HCT116 (cell line): Measurements from ENCODE around the gene S100P. TPM values are rescaled to one million over a fixed set of nuclear protein-coding genes. Genes with fewer than 3 reads are reported as not detected.

Source experiments
- ATAC-seq: fragments of 200-7000 bp; cut with Tn5 transposase; 2 replicates; pipeline ENCODE4 v1.9.1; 2020; ENCODE audit warnings: mild to moderate bottlenecking, moderate library complexity
- BruUV-seq: library from RNA; stranded (reverse); fragments of 400-500 nt; replicated peaks from 2 replicates; lab custom pipeline; 2021; lab: Mats Ljungman, UMichigan
- CTCF ChIA-PET: fragments of 300-600 bp; sonication (Branson Sonifier 250); formaldehyde crosslinking; loops from one replicate; lab custom pipeline; 2021; ENCODE audit warnings: antibody characterized with exemption; lab: Charles Lee
- POLR2A ChIA-PET: fragments of 300-600, 350-600 bp; sonication (Branson Sonifier 250); formaldehyde crosslinking; loops from one replicate; lab custom pipeline; 2021; ENCODE audit warnings: antibody characterized with exemption; lab: Charles Lee
- RAD21 ChIA-PET, 2 experiments: fragments of 300-600 bp; sonication (Branson Sonifier 250); formaldehyde crosslinking; loops; one replicate each; lab custom pipeline; 2023; ENCODE audit warnings: low total read pairs in 2 of 2; ENCODE audit not compliant: uncharacterized antibody in 2 of 2, unreplicated experiment in 2 of 2, low non-redundant PET in 1 of 2; lab: Charles Lee
- DNase-seq: peaks from one replicate; pipeline ENCODE4 v3.0.0-alpha.2; 2010; ENCODE audit warnings: low read depth, low spot score
- H2AFZ ChIP-seq: fragments of 200-600 bp; shearing (Covaris generic), sonication (generic); 2 replicates; pipeline ENCODE4 v1.6.1; 2017; ENCODE audit warnings: low read depth, mixed run types, mixed read lengths, antibody characterized with exemption, low read length; ENCODE audit not compliant: poor library complexity, severe bottlenecking
- H3K27ac ChIP-seq: 2 replicates; pipeline ENCODE4 v1.5.1; 2012; ENCODE audit warnings: low read depth, low read length
- H3K27me3 ChIP-seq: fragments of 200-600 bp; sonication (generic); 2 replicates; pipeline ENCODE4 v1.6.1; 2016; ENCODE audit warnings: mixed run types, low read length, mixed read lengths; ENCODE audit not compliant: insufficient read depth
- H3K36me3 ChIP-seq, 2 experiments: fragments of 200-500 bp in 1 of 2; fragments of 200-600 bp in 1 of 2; sonication (Bioruptor generic) in 1 of 2; sonication (generic) in 1 of 2; 2 replicates each; pipeline versions ENCODE4 v1.5.1 to v1.6.1; 2014 to 2016; ENCODE audit warnings: low read length in 2 of 2, inconsistent platforms in 1 of 2, mixed read lengths in 1 of 2, mixed run types in 1 of 2; ENCODE audit not compliant: insufficient read depth in 2 of 2, control insufficient read depth in 1 of 2
- H3K4me1 ChIP-seq, 2 experiments: fragments of 200-600 bp in 1 of 2; sonication (generic) in 1 of 2; 2 replicates each; pipeline versions ENCODE4 v1.5.1 to v1.6.1; 2012 to 2017; ENCODE audit warnings: low read length in 2 of 2, inconsistent platforms in 1 of 2, mild to moderate bottlenecking in 1 of 2, mixed read lengths in 1 of 2, mixed run types in 1 of 2, moderate library complexity in 1 of 2; ENCODE audit not compliant: insufficient read depth in 2 of 2, control insufficient read depth in 1 of 2
- H3K4me2 ChIP-seq: fragments of 200-600 bp; sonication (generic); 2 replicates; pipeline ENCODE4 v1.6.1; 2017; ENCODE audit warnings: mixed run types, low read length, mixed read lengths
- H3K4me3 ChIP-seq, 2 experiments: fragments of 200-600 bp in 1 of 2; sonication (generic) in 1 of 2; replicated peaks in 1 of 2; 2 replicates each; pipeline ENCODE4 v1.5.1; 2011 to 2016; ENCODE audit warnings: low read length in 2 of 2, control low read depth in 1 of 2, low read depth in 1 of 2, mild to moderate bottlenecking in 1 of 2, mixed read lengths in 1 of 2, mixed run types in 1 of 2
- H3K79me2 ChIP-seq: fragments of 200-600 bp; sonication (generic); 2 replicates; pipeline ENCODE4 v1.6.1; 2017; ENCODE audit warnings: mild to moderate bottlenecking, mixed run types, low read length, moderate library complexity, mixed read lengths; ENCODE audit not compliant: insufficient read depth
- H3K9ac ChIP-seq: fragments of 200-600 bp; sonication (generic); 2 replicates; pipeline ENCODE4 v1.6.1; 2016; ENCODE audit warnings: low read length, mixed read lengths
- H3K9me2 ChIP-seq: fragments of 200-600 bp; sonication (generic), shearing (Covaris generic); 2 replicates; pipeline ENCODE4 v1.6.1; 2017; ENCODE audit warnings: mixed run types, mild to moderate bottlenecking, moderate library complexity; ENCODE audit not compliant: insufficient read depth
- H3K9me3 ChIP-seq, 2 experiments: fragments of 200-500 bp in 1 of 2; fragments of 200-600 bp in 1 of 2; sonication (Bioruptor generic) in 1 of 2; sonication (generic) in 1 of 2; 2 replicates each; pipeline ENCODE4 v1.6.1; 2014 to 2017; ENCODE audit warnings: low read length in 2 of 2, mixed read lengths in 2 of 2, inconsistent platforms in 1 of 2, low read depth in 1 of 2, mild to moderate bottlenecking in 1 of 2, mixed run types in 1 of 2, moderate library complexity in 1 of 2; ENCODE audit not compliant: control insufficient read depth in 1 of 2, insufficient read depth in 1 of 2
- H4K20me1 ChIP-seq: fragments of 200-600 bp; sonication (generic), shearing (Covaris generic); 2 replicates; pipeline ENCODE4 v1.6.1; 2017; ENCODE audit warnings: mixed run types, mild to moderate bottlenecking, moderate library complexity; ENCODE audit not compliant: insufficient read depth
- CBX3 ChIP-seq: IDR thresholded peaks from 2 replicates; pipeline ENCODE4 v1.6.1; 2012; ENCODE audit warnings: low read depth
- CEBPB ChIP-seq: IDR thresholded peaks from 2 replicates; pipeline ENCODE4 v1.6.1; 2012; ENCODE audit warnings: low read depth
- CTCF ChIP-seq, 3 experiments: fragments of 200-600 bp in 1 of 3; sonication (generic) in 1 of 3; IDR thresholded peaks in 2 of 3; conservative IDR thresholded peaks in 1 of 3; 2 replicates each; pipeline ENCODE4 v1.5.1; 2012 to 2017; ENCODE audit warnings: low read depth in 2 of 3, low read length in 2 of 3, antibody characterized with exemption in 1 of 3, borderline replicate concordance in 1 of 3, control low read depth in 1 of 3, mild to moderate bottlenecking in 1 of 3, mixed read lengths in 1 of 3, mixed run types in 1 of 3, moderate library complexity in 1 of 3; ENCODE audit not compliant: insufficient read depth in 1 of 3
- EGR1 ChIP-seq: IDR thresholded peaks from 2 replicates; pipeline ENCODE4 v1.6.1; 2012; ENCODE audit warnings: low read depth
- EZH2phosphoT487 ChIP-seq: fragments of 200-600 bp; IDR thresholded peaks from 2 replicates; pipeline ENCODE4 v1.6.1; 2018; ENCODE audit warnings: antibody characterized with exemption, borderline replicate concordance
- FOSL1 ChIP-seq: IDR thresholded peaks from 2 replicates; pipeline ENCODE4 v1.6.1; 2012; ENCODE audit warnings: low read depth
- JUND ChIP-seq: IDR thresholded peaks from 2 replicates; pipeline ENCODE4 v1.6.1; 2012
- POLR2A ChIP-seq: IDR thresholded peaks from 2 replicates; pipeline ENCODE4 v1.7.0; 2011; ENCODE audit warnings: borderline replicate concordance; ENCODE audit not compliant: insufficient read depth, insufficient read length; ENCODE audit errors: extremely low read depth
- SIN3A ChIP-seq: IDR thresholded peaks from 2 replicates; pipeline ENCODE4 v1.6.1; 2012; ENCODE audit warnings: low read depth
- SP1 ChIP-seq: IDR thresholded peaks from 2 replicates; pipeline ENCODE4 v1.6.1; 2012; ENCODE audit warnings: low read depth
- SRF ChIP-seq: IDR thresholded peaks from 2 replicates; pipeline ENCODE4 v1.6.1; 2012; ENCODE audit warnings: low read depth
- TCF7L2 ChIP-seq: IDR thresholded peaks from 2 replicates; pipeline ENCODE4 v1.7.0; 2011; ENCODE audit warnings: borderline replicate concordance, inconsistent platforms; ENCODE audit not compliant: insufficient read depth, insufficient read length; ENCODE audit errors: extremely low read depth
- YY1 ChIP-seq: IDR thresholded peaks from 2 replicates; pipeline ENCODE4 v1.6.1; 2011; ENCODE audit warnings: low read length, low read depth, moderate library complexity, mild to moderate bottlenecking; ENCODE audit not compliant: insufficient replicate concordance; ENCODE audit errors: extremely low read depth
- ZFX ChIP-seq: fragments of 450-650 bp; IDR thresholded peaks from 2 replicates; pipeline ENCODE4 v1.6.1; 2017
- intact Hi-C: fragments of 100-400 bp; cut with micrococcal nuclease; formaldehyde crosslinking; loops from 2 replicates; pipeline ENCODE4 v1.10.0; 2022
- total RNA-seq: library from RNA; stranded (reverse); gene quantifications from one replicate; pipeline ENCODE4 v1.2.1, GENCODE V29; 2021; ENCODE audit not compliant: unreplicated experiment
- TF ChIP-seq, protein P1 (sequence below): IDR thresholded peaks from 2 replicates; pipeline ENCODE4 v1.6.1; 2012
- TF ChIP-seq, protein P2 (sequence below): IDR thresholded peaks from 2 replicates; pipeline ENCODE4 v1.6.1; 2012
- TF ChIP-seq, protein P3 (sequence below): IDR thresholded peaks from 2 replicates; pipeline ENCODE4 v1.6.1; 2012; ENCODE audit warnings: low read depth

The S100P gene
- total RNA-seq, 1 experiment from 2014 or later = 4.1 TPM

- CTCF ChIA-PET = no interaction called here
- H3K27ac ChIP-seq = no peak overlapping the region
- no peaks in the 10 kb centered on the region for H3K27me3 ChIP-seq
- ATAC-seq = no peak
- TF ChIP-seq EGR1 = no peak
- TF ChIP-seq SIN3A = no peak
- no peak for TF ChIP-seq CBX3
- TF ChIP-seq, protein P1, sequence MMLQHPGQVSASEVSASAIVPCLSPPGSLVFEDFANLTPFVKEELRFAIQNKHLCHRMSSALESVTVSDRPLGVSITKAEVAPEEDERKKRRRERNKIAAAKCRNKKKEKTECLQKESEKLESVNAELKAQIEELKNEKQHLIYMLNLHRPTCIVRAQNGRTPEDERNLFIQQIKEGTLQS = no peak
- TF ChIP-seq TCF7L2 = no peak
- TF ChIP-seq ZFX = no peak
- no peak for TF ChIP-seq JUND
- no peak for TF ChIP-seq CEBPB
- no peak for TF ChIP-seq CTCF (IDR thresholded peaks at IDR 0.05 in 2 of 3, conservative IDR thresholded peaks at IDR 0.05 in 1 of 3; ENCODE audit: borderline replicate concordance in 1 of 3, insufficient read depth in 1 of 3, low read depth in 2 of 3, low read length in 2 of 3)
- no peak for TF ChIP-seq SP1
- TF ChIP-seq, protein P2, sequence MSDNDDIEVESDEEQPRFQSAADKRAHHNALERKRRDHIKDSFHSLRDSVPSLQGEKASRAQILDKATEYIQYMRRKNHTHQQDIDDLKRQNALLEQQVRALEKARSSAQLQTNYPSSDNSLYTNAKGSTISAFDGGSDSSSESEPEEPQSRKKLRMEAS = no peak
- TF ChIP-seq POLR2A = no peak
- no peak for TF ChIP-seq SRF
- TF ChIP-seq FOSL1 = no peak
- TF ChIP-seq YY1 = no peak
- TF ChIP-seq, protein P3, sequence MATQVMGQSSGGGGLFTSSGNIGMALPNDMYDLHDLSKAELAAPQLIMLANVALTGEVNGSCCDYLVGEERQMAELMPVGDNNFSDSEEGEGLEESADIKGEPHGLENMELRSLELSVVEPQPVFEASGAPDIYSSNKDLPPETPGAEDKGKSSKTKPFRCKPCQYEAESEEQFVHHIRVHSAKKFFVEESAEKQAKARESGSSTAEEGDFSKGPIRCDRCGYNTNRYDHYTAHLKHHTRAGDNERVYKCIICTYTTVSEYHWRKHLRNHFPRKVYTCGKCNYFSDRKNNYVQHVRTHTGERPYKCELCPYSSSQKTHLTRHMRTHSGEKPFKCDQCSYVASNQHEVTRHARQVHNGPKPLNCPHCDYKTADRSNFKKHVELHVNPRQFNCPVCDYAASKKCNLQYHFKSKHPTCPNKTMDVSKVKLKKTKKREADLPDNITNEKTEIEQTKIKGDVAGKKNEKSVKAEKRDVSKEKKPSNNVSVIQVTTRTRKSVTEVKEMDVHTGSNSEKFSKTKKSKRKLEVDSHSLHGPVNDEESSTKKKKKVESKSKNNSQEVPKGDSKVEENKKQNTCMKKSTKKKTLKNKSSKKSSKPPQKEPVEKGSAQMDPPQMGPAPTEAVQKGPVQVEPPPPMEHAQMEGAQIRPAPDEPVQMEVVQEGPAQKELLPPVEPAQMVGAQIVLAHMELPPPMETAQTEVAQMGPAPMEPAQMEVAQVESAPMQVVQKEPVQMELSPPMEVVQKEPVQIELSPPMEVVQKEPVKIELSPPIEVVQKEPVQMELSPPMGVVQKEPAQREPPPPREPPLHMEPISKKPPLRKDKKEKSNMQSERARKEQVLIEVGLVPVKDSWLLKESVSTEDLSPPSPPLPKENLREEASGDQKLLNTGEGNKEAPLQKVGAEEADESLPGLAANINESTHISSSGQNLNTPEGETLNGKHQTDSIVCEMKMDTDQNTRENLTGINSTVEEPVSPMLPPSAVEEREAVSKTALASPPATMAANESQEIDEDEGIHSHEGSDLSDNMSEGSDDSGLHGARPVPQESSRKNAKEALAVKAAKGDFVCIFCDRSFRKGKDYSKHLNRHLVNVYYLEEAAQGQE = no peak
- no peak for TF ChIP-seq EZH2phosphoT487
- H3K4me3 ChIP-seq = no peak overlapping the region
- no peaks in the 10 kb centered on the region for H3K9me3 ChIP-seq
- H2AFZ ChIP-seq = no peak overlapping the region
- H3K4me2 ChIP-seq = no peak overlapping the region
- H3K79me2 ChIP-seq = no peaks in the 10 kb centered on the region
- H4K20me1 ChIP-seq = no peaks in the 10 kb centered on the region
- H3K36me3 ChIP-seq = no peaks in the 10 kb centered on the region
- RAD21 ChIA-PET = no interaction called here
- H3K9me2 ChIP-seq = no peaks in the 10 kb centered on the region
- H3K9ac ChIP-seq = no peak overlapping the region
- peaks cover 12 to 32% of the 10 kb centered on the region in 2 experiments for H3K4me1 ChIP-seq
- DNase-seq = no peak
- intact Hi-C loops = no loop called here
- BruUV-seq = no TSS peak
- POLR2A ChIA-PET = no interaction called here
Measured at GRCh38 chr4:6730603-6731317, 37.1 kb downstream of the S100P start.
